Mesenteric fat pad (tissue), 1 donor: ENCODE measurements around the gene HHIPL1. TPM values are rescaled to one million over a fixed set of nuclear protein-coding genes. Genes with fewer than 3 reads are reported as not detected.

Experiments
- DNase-seq: peaks from one replicate; pipeline ENCODE4 v3.0.0-alpha.2; 2020; ENCODE audit warnings: low spot score
- total RNA-seq: library from RNA; stranded (reverse); fragmentation: NEBNext Ultra II Directional; extraction: Animal tissue kit (Norgen Biotek cat#: 25700); gene quantifications from one replicate; pipeline ENCODE4 v1.2.1, GENCODE V29; 2021
- donor health status: DM: yes; HTN: yes; CAD: no.

The HHIPL1 gene
- total RNA-seq, 1 donor from 2014 or later: 3.8 TPM

DNA sequence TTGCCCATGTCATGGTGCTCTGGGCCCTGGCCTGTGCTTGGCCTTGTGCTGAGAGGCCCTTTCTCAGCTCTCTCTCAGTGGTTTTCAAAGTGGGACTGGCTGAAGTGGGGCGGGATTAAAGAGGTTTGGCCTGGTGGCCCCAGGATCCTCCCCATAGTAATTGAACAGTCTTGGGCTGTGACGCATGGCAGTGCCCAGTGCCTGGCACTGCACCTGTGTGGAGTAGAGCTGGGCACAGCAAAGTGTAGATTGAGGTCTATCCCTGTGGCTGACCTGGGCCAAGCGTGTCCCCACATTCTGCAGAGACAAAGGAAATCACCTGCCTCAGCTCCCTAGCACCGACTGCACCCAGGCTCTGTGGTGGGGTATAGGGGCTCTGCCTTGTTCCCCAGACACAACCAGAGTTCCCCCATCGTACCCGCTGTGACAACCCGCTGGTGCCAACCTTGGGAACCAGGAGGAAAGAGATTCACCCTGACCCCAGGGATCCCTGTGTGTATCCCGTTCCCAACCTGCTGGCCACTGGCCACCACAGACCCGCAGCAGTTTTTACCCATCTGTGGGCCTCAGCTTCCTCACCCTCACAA, 29.2 kb downstream of the HHIPL1 start:
- DNase-seq: no peak

DNA sequence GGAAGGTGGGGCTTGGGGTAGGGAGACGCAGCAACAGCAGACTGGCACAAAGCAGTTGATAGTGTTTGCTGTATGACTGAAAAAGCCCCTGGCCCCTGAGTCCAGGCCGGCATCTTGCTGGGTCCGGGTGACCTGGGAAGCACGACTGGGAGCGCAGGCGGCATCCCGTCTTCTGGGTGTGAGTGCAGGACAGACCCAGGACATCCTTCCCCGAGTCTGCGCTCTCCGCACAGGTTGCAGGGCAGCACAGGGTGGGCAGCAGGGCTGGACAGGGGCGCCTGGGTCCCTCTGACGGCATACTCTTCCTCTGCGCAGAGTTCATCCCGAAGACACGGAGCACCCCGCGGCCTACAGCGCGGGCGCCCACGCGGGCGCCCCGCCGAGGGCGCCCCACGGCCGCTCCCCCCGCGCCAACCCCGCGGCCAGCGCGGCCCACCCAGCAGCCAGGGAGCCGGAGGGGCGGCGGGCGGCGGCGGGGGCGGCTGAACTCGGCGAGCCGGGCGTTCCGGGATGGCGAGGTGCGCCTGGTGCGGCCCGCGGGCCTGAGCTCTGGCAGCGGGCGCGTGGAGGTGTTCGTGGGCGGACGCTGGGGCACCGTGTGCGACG, 29.9 kb downstream of the HHIPL1 start:
- DNase-seq: no peak

GRCh38 chr14:99675382-99675835, 30.5 kb downstream of the HHIPL1 start:
- DNase-seq: no peak

GRCh38 chr14:99675951-99676350, 31.0 kb downstream of the HHIPL1 start:
- no peak for DNase-seq

GRCh38 chr14:99676657-99677056, 31.7 kb downstream of the HHIPL1 start:
- DNase-seq: no peak

DNA sequence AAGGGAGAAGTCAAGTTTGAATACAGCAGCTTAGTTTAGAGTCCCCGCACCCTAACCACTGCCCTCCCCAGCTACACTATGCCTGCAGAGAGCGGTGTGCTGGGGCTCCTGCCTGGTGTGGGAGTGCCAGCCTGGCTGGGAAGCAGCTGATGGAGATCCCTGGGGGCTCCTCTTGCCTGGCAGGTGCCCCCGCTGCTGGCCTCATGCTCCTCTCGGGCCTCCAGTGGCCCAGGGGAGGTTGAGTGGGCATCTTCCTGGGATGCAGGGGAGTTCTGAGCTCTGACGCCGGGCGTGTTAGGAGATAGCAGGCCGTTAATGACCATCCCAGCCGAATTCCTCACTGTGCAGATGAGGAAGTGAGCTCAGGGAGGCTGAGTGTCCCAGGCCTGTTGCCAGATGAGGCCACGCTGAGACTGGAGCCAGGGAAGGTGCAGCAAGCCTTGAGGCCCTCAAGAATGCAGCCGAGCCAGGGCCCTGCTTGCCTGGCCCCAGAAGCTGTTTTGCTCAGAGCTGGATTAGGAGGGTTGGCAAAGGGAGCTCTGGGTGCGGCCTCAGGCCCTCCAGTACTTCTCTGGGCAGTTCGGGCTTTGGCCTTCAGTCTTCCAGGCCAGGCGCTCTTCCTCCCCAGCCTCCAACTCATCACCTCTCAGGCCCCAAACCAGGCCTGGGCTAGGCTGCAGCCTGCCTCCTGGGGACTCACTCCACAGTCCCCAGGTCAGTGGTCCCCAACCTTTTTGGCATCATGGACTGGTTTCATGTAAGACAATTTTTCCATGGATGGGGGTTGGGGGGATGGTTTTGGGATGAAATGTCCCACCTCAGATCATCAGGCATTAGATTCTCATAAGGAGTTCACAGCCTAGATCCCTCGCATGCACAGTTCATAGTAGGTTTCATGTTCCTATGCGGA, 32.6 kb downstream of the HHIPL1 start:
- DNase-seq: peak; percentile 75

- no peak for DNase-seq
Measured at GRCh38 chr14:99678198-99678597, 33.3 kb downstream of the HHIPL1 start.

DNA sequence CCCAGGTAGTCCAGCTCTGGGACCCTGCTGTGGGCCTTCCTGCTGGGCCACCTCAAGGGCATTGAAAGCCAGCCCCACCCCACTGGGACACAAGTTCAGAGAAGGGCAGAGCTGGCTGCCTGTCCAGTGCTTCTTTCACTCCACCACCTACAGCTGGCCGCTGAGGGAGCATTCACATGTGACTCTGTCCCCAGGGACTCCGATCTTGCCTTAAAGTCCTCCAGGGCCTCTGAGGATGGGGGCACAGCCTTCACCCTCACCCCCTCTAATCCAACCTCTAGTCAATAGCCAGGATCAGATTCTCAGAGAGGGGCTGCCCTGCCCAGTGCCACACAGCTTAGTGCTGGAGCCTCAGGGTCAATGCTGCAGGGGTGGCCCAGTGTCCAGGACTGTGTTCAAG, 34.2 kb downstream of the HHIPL1 start:
- peak; percentile 81 for DNase-seq

DNA sequence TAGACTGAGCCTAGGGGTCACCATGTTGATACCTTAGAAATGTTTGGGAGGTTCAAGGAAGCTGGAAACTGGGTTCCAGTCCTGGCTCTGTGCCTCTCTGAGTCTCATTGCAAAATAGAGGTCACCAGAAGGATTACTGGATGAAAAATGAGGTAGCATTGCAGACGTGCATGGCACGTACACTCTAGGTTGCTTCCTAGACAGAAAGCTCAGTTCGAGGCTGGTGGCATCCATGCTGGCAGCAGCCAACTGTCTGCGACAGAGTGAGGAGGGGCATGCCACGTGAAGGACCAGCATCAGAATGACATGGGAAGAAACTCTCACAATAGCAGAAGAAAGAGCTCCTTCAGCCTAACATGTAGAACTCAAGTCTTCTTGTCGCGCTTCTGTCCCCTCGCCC, 34.6 kb downstream of the HHIPL1 start:
- peak; percentile 67 for DNase-seq

GRCh38 chr14:99679996-99680395, 35.1 kb downstream of the HHIPL1 start:
- DNase-seq: peak; percentile 37

- DNase-seq: peak; percentile 65
Measured at GRCh38 chr14:99681101-99681831, 36.3 kb downstream of the HHIPL1 start.

DNA sequence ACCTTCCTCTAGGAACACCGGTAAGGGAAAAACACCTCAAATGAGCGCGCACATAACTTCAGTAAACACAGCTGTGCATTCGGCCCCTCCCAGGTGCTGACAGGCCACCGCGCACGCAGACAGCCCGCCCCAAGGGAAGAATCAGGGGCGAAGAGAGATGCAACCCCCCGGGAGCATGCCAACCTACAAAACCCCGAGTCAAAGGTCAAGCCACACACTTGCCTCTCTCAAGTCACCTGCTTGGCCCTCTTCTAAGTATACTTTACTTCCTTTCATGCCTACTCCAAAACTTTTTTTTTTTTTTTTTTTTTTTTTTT, 36.9 kb downstream of the HHIPL1 start:
- peak; percentile 87 for DNase-seq

DNA sequence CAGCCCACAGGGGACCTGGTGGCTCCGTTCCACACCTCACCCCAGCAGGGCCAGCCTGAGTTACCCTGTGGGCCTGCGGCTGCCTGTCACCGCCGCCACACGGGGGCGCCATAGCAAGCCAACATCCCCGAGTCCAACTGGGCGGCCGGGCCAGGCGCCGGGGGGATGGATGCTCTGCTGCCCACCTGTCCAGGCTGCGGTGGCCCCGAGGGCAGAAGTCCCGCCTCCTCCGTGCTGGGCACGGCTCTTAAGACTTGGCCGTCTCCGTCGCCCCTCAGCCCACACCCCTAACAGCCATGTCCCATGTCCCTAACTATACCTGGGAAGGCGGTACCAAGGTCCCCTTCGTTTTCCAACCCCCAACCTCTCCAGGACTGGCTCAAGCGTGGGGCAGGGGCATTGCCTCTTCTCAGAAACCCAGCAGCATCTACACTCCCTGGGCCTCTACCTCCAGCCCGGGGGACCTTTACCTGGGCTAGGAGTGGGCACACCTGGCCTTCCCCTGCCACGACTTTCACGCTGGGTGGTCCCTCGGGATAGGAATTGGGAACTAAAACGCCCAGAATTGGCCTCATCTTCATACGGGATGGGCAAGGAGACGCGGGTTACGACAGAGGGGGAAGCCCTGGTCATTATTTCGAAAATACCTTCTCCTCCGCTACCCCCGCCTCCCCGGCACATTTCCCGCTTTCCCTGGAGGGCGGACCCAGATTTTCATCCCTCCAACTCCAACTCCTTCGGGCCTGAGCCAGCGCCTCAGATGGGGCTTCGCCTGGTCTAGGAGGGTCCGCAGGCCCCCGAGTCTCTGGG, 38.1 kb downstream of the HHIPL1 start:
- peak; percentile 94 for DNase-seq

- peak; percentile 99 for DNase-seq
Measured at GRCh38 chr14:99683619-99684409, 38.9 kb downstream of the HHIPL1 start, which contains the start of gene CYP46A1. Gene CYP46A1 (plus strand): TSS chr14:99684298. CDS start chr14:99684418, 120 bp downstream.

DNA sequence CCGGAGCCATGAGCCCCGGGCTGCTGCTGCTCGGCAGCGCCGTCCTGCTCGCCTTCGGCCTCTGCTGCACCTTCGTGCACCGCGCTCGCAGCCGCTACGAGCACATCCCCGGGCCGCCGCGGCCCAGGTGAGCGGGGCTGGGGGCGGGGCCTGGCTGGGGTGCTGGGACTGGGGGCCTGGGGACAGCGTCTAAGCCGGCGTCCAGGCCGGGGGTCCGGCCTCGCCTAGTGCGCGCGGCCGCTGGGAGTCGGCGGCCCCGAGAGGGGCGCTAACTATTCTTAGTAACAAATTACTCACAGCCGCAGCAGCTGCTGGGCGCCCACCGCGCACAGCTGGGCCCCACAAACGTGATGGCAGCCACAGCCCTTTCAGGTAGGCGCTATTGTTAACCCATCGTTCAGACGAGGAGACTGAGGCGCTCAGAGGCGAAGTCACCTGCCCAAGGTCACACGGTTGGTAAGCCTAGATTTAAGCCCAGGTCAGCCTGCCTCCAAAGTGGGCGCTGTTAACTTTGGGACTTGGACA, 39.5 kb downstream of the HHIPL1 start:
- no peak for DNase-seq

DNA sequence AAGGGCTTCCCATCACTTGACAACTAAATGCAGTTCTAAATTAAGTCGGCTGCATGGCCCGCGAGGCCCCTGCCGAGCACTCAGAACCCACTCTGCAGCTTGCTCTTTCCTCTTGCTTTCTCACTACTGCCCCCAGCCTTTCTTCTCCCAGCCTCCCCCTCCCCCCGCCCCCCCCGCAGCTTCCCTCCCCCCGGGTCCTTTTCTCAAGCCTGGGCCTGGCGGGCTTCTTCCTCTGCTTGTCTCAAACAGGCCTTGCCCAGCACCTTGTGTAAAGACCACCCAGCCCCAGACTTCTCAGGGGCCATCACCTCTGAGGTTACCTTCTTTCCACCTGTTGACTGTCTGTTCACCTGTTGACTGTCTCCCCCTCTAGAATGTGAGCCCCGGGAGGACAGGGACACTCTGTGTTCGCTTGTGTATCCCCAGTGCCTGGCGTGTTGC, 40.2 kb downstream of the HHIPL1 start:
- DNase-seq: peak; percentile 39

GRCh38 chr14:99685596-99685995, 40.7 kb downstream of the HHIPL1 start:
- no peak for DNase-seq

- peak; percentile 55 for DNase-seq
Measured at GRCh38 chr14:99686557-99687283, 41.8 kb downstream of the HHIPL1 start.
